Measurements from ENCODE around the gene NOX5. TPM values are rescaled to one million over a fixed set of nuclear protein-coding genes. Genes with fewer than 3 reads are reported as not detected.

Gene NOX5
- total RNA-seq, 4 donors from 2014 or later: 0.33 to 2.1 (median 0.39) TPM

DNA sequence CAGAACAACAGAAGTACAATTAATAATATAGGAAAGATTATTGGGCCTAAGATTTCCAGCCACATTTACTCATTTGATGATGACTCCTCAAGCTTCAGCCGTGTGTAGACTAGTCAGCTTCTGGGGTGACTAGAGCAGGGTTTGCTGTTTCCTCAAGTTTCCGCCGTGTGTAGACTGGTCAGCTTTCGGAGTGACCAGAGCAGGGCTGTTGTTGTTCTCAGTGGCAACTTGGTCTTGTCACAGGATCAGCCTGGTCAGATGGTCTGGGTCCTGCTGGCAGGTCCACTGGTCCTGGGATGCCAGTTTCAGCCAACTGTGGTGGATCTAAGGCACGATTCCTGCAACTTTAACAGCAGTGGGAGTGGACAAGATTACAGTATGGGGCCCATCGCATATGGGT is 21.8 kb upstream of the NOX5 start:
- TF ChIP-seq, protein P1, sequence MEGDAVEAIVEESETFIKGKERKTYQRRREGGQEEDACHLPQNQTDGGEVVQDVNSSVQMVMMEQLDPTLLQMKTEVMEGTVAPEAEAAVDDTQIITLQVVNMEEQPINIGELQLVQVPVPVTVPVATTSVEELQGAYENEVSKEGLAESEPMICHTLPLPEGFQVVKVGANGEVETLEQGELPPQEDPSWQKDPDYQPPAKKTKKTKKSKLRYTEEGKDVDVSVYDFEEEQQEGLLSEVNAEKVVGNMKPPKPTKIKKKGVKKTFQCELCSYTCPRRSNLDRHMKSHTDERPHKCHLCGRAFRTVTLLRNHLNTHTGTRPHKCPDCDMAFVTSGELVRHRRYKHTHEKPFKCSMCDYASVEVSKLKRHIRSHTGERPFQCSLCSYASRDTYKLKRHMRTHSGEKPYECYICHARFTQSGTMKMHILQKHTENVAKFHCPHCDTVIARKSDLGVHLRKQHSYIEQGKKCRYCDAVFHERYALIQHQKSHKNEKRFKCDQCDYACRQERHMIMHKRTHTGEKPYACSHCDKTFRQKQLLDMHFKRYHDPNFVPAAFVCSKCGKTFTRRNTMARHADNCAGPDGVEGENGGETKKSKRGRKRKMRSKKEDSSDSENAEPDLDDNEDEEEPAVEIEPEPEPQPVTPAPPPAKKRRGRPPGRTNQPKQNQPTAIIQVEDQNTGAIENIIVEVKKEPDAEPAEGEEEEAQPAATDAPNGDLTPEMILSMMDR (IDR thresholded peaks at IDR 0.05; ENCODE audit: low read depth): no peak

DNA sequence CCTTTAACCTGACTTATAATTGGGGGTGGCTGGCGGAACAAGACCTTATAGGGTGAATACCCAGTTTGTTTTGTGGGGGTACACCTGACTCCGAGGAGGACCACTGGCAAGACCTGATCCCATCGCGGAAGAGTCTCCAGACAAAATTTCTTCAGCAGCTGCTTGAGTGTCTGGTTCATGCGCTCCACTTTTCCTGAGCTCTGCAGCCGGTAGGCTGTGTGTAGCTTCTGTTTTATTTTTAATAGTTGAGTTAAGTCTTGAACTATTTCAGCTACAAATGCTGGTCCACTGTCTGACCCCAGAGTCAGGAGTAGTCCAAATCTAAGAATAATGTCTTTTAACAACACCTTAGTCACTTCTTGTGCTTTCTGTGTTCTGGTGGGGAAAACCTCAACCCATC is 21.2 kb upstream of the NOX5 start:
- TF ChIP-seq, protein P1 (IDR thresholded peaks at IDR 0.05; ENCODE audit: low read depth): no peak

DNA sequence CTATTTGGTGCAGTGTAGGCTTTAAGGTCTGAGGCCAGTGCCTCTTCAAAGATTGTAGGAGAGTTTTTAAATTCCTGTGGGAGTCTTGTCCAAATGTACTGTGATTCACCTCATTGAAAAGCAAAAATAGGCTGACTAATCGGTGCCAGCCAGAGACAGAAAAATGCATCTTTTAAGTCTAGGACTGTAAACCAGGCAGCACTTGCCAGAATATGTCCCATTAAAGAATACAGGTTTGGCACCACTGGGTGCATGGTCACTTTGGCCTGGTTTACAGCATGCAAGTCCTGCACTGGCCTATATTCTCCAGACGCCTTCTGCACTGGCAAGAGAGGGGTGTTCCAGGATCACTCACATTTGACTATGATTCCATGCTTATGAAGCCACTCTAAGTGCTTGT is 20.3 kb upstream of the NOX5 start:
- TF ChIP-seq, protein P1 (IDR thresholded peaks at IDR 0.05; ENCODE audit: low read depth): no peak

DNA sequence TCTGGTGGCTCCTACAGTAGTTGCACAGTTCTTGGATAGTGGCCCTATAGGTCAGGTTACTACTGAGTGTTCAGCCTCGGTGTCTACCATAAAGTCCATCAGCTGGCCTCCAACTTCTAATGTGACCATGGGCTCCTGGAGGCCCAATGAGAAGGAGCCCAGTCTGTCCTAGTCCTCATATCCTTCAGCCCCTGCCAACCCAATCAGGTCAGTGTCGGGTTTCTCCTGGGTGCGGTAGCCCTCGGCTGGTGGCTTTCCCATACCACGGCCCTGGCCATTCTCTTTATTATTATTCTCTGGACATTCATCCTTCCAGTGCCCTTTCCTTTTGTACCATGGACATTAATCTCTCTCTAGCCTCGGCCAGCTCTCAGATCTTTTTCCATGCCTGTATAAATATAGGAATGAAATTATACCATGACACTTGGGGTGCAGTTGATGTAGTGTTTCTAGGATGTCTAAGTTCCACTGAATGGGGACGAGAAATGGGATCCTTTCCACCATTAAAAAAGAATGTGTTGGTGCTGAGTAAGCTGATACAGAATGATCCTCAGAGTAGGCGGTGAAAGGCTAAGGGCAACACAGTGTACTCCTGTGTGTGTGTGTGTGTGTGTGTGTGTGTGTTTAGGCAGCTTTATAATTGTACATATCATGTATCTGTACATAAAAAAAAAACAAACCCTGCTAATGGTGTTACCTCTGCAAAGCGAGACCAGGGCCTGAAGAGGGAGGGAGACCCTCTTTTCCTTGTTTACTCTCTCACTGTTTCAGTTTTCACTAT is 19.3 kb upstream of the NOX5 start:
- TF ChIP-seq, protein P1 (IDR thresholded peaks at IDR 0.05; ENCODE audit: low read depth): no peak

DNA sequence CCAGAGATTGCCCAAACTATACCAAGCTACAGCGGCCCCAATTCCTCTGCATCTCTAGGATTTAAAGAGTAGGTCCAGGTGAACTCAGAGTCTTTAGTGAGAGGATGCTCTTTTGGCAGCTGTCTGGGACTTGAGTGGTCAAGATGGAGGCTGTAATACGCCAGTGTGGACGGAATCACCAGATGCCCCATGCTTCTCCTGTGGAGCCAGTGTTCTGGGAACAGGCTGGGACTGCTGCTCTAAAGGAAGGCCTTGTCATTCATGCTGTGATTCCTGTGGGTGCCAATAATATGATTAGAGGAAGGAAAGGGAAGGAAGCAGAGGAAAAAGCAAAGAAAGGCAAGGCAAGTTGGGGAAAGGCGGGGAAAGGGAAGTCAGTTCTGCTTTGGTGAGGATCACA is 17.4 kb upstream of the NOX5 start:
- TF ChIP-seq, protein P1 (IDR thresholded peaks at IDR 0.05; ENCODE audit: low read depth): no peak

DNA sequence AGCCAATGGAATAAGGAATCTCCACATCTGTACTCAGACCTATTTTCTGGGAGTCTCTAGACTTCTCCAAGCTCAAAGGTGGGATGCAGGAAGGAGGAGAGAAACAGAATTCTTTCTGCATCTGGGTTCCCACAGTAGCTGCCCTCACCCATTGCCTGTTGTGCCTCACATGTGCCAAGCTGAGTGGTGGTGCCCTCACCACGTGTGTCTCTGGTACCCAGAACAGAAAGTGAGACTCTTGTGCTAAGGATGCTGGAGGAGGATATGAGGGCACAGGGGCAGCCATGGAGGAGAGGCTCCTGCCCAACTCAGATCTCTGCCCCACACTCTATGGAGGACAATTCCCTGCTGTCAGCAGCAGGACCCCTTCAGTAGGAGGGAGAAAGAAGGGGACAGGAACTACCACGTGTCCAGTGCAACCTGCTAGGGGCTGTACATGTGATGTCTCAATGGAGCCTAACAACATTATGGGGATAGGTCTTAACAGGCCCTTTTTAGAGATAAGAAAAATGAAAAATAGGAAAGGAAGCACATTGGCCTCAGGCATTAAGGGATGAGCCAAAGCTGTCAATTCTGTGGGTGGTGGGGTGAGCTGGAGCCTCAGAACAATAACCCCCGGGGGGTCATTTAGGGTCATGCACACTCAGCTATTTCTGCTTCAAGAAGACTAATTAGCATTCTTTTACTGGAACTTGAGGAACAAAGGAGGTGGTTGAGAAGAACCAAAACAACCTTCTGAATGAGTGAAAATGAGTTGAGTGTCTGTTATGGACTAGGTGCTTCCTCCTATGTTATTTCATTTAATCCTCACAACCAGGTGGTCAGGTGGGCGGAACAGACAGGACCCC is 16.3 kb upstream of the NOX5 start:
- TF ChIP-seq, protein P1 (IDR thresholded peaks at IDR 0.05; ENCODE audit: low read depth): no peak

DNA sequence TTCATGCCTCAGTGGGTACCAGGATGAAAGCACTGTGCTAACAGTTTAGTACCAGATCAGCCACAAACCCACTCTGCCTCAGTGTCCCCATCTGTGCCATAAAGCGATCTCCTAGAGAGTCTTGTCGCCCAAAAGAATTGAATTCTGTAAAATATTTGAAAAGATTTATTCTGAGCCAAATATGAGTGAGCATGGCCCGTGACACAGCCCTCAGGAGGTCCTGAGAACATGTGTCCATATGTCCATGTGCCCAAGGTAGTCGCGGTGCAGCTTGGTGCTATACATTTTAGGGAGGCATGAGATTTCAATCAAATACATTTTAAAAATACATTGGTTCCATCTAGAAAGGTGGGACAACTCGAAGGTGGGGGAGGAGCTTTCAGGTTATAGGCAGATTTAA is 15.4 kb upstream of the NOX5 start:
- TF ChIP-seq, protein P1 (IDR thresholded peaks at IDR 0.05; ENCODE audit: low read depth): no peak

All from subcutaneous adipose tissue (tissue), 4 donors.